Transverse colon (tissue), 4 donors: ENCODE measurements around the gene FANCI.

Source experiments
- POLR2A ChIP-seq: fragments of 450-650 bp; IDR thresholded peaks from one replicate; pipeline ENCODE4 v1.6.1; 2016; ENCODE audit warnings: antibody characterized with exemption, mild to moderate bottlenecking, moderate library complexity
- POLR2AphosphoS5 ChIP-seq, 3 donors: sonication (generic); formaldehyde crosslinking; IDR thresholded peaks; one replicate each; pipeline ENCODE4 v1.6.1; 2016; ENCODE audit warnings: antibody characterized with exemption in 3 of 3
- TF ChIP-seq, protein P1 (sequence below), 5 experiments: fragments of 200-600 bp in 3 of 5; fragments of 450-650 bp in 2 of 5; sonication (generic) in 3 of 5; IDR thresholded peaks; 1 replicate in 2 of 5; 2 replicates in 3 of 5; pipeline ENCODE4 v1.5.1; 2016 to 2017; ENCODE audit warnings: antibody characterized with exemption in 5 of 5, inconsistent platforms in 3 of 5, mild to moderate bottlenecking in 2 of 5, moderate library complexity in 1 of 5

DNA sequence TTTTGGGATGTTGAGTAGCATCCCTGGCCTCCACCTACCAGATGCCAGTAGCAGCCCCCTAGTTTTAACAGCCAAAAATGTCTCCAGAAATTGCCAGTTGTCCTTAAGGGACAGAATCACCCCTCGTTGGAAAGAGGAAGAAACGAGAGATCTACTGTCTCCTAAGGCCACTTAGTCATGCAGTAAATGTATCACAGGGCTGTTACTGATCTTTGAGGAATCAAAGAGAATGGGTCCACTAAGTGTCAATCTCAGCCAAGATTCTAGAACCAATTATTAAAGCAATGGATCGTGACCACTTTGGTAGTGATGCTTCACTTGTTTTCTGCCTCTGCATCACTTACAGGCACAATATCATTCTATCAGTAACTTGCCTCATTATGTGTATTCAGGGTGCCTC is 64.5 kb downstream of the FANCI start:
- TF ChIP-seq, protein P1, sequence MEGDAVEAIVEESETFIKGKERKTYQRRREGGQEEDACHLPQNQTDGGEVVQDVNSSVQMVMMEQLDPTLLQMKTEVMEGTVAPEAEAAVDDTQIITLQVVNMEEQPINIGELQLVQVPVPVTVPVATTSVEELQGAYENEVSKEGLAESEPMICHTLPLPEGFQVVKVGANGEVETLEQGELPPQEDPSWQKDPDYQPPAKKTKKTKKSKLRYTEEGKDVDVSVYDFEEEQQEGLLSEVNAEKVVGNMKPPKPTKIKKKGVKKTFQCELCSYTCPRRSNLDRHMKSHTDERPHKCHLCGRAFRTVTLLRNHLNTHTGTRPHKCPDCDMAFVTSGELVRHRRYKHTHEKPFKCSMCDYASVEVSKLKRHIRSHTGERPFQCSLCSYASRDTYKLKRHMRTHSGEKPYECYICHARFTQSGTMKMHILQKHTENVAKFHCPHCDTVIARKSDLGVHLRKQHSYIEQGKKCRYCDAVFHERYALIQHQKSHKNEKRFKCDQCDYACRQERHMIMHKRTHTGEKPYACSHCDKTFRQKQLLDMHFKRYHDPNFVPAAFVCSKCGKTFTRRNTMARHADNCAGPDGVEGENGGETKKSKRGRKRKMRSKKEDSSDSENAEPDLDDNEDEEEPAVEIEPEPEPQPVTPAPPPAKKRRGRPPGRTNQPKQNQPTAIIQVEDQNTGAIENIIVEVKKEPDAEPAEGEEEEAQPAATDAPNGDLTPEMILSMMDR (IDR thresholded peaks at IDR 0.05), result no peak
- TF ChIP-seq POLR2A, result no peak
- TF ChIP-seq POLR2AphosphoS5 (IDR thresholded peaks at IDR 0.05), result no peak
